ENCODE measurements around the gene CIDEB. TPM values are rescaled to one million over a fixed set of nuclear protein-coding genes. Genes with fewer than 3 reads are reported as not detected.

CIDEB gene
- polyA plus RNA-seq, 1 donor from 2014 or later: not detected

- H3K9me2 ChIP-seq (ENCODE audit: insufficient read depth, low read length): no peaks in the 10 kb centered on the region
- H4K20me1 ChIP-seq (ENCODE audit: insufficient read depth): no peaks in the 10 kb centered on the region
- no peaks in the 10 kb centered on the region for H3K9me3 ChIP-seq (ENCODE audit: low read length)
- H3K79me2 ChIP-seq (replicated peaks; ENCODE audit: insufficient read depth, low read length): no peaks in the 10 kb centered on the region
- H3K27ac ChIP-seq (ENCODE audit: low read length): no peak overlapping the region
- H3K4me2 ChIP-seq (ENCODE audit: low read length): no peak overlapping the region
- no peak overlapping the region for H3K4me3 ChIP-seq (ENCODE audit: low read length)
- no peak overlapping the region for H2AFZ ChIP-seq (ENCODE audit: low read depth, low read length)
- TF ChIP-seq EP300 (conservative IDR thresholded peaks at IDR 0.05; ENCODE audit: poor library complexity, severe bottlenecking) (no peak), MXI1 (conservative IDR thresholded peaks at IDR 0.05; ENCODE audit: poor library complexity, severe bottlenecking) (no peak), CTCF (IDR thresholded peaks at IDR 0.05; ENCODE audit: poor library complexity, severe bottlenecking) (no peak), RAD21 (conservative IDR thresholded peaks at IDR 0.05) (no peak), EZH2 (IDR thresholded peaks at IDR 0.05; ENCODE audit: borderline replicate concordance, insufficient read depth, low read length, poor library complexity, severe bottlenecking) (no peak), POLR2AphosphoS5 (IDR thresholded peaks at IDR 0.05) (no peak), SMC3 (conservative IDR thresholded peaks at IDR 0.05; ENCODE audit: poor library complexity) (no peak), REST (IDR thresholded peaks at IDR 0.05; ENCODE audit: borderline replicate concordance) (no peak), TAF1 (IDR thresholded peaks at IDR 0.05; ENCODE audit: low read depth) (no peak)
- H3K36me3 ChIP-seq (ENCODE audit: insufficient read depth, low read length): no peaks in the 10 kb centered on the region
- no peaks in the 10 kb centered on the region for H3F3A ChIP-seq (ENCODE audit: insufficient read depth, low read length, poor library complexity, severe bottlenecking)
- no peak overlapping the region for H3K9ac ChIP-seq (ENCODE audit: low read length)
- no peaks in the 10 kb centered on the region for H3K27me3 ChIP-seq (ENCODE audit: insufficient read depth, low read depth, low read length)
Observed at GRCh38 chr14:24280797-24281460, 26.8 kb downstream of the CIDEB start.

GRCh38 chr14:24279301-24280186 lies 28.2 kb downstream of the CIDEB start:
- Histone ChIP-seq H3K4me3 (ENCODE audit: low read length) (no peak overlapping the region), H3K9me2 (ENCODE audit: insufficient read depth, low read length) (no peaks in the 10 kb centered on the region), H4K20me1 (ENCODE audit: insufficient read depth) (no peaks in the 10 kb centered on the region), H3F3A (ENCODE audit: insufficient read depth, low read length, poor library complexity, severe bottlenecking) (no peaks in the 10 kb centered on the region), H3K79me2 (replicated peaks; ENCODE audit: insufficient read depth, low read length) (no peaks in the 10 kb centered on the region), H3K27ac (ENCODE audit: low read length) (no peak overlapping the region), H3K9ac (ENCODE audit: low read length) (no peak overlapping the region), H3K9me3 (ENCODE audit: low read length) (no peaks in the 10 kb centered on the region), H3K36me3 (ENCODE audit: insufficient read depth, low read length) (no peaks in the 10 kb centered on the region), H3K4me2 (ENCODE audit: low read length) (no peak overlapping the region), H2AFZ (ENCODE audit: low read depth, low read length) (no peak overlapping the region), H3K27me3 (ENCODE audit: insufficient read depth, low read depth, low read length) (no peaks in the 10 kb centered on the region)
- TF ChIP-seq EP300 (conservative IDR thresholded peaks at IDR 0.05; ENCODE audit: poor library complexity, severe bottlenecking): no peak
- no peak for TF ChIP-seq REST (IDR thresholded peaks at IDR 0.05; ENCODE audit: borderline replicate concordance)
- no peak for TF ChIP-seq MXI1 (conservative IDR thresholded peaks at IDR 0.05; ENCODE audit: poor library complexity, severe bottlenecking)
- TF ChIP-seq RAD21 (conservative IDR thresholded peaks at IDR 0.05): no peak
- TF ChIP-seq TAF1 (IDR thresholded peaks at IDR 0.05; ENCODE audit: low read depth): no peak
- TF ChIP-seq EZH2 (IDR thresholded peaks at IDR 0.05; ENCODE audit: borderline replicate concordance, insufficient read depth, low read length, poor library complexity, severe bottlenecking): no peak
- TF ChIP-seq SMC3 (conservative IDR thresholded peaks at IDR 0.05; ENCODE audit: poor library complexity): no peak
- TF ChIP-seq CTCF (IDR thresholded peaks at IDR 0.05; ENCODE audit: poor library complexity, severe bottlenecking): no peak
- TF ChIP-seq POLR2AphosphoS5 (IDR thresholded peaks at IDR 0.05): no peak

All from neural cell (in vitro differentiated cells).